Osteoblast (primary cell): ENCODE data around the gene TMCC1. TPM values are rescaled to one million over a fixed set of nuclear protein-coding genes. Genes with fewer than 3 reads are reported as not detected.

Source experiments
- DNase-seq: peaks from one replicate; pipeline ENCODE4 v3.0.0; 2011; ENCODE audit warnings: low spot score, mixed read lengths; ENCODE audit not compliant: insufficient read length; ENCODE audit errors: missing footprints
- H2AFZ ChIP-seq: 2 replicates; pipeline ENCODE4 v1.6.0; 2011; ENCODE audit warnings: mild to moderate bottlenecking, low read length
- H3K27ac ChIP-seq: 2 replicates; pipeline ENCODE4 v1.5.1; 2011; ENCODE audit warnings: mild to moderate bottlenecking, low read depth, low read length, moderate library complexity
- H3K27me3 ChIP-seq: 2 replicates; pipeline ENCODE4 v1.6.0; 2012; ENCODE audit warnings: mild to moderate bottlenecking, control low read depth, inconsistent platforms, low read length, moderate library complexity; ENCODE audit not compliant: insufficient read depth
- H3K36me3 ChIP-seq: 2 replicates; pipeline ENCODE4 v1.5.1; 2011; ENCODE audit warnings: mild to moderate bottlenecking, low read length, control low read depth, moderate library complexity; ENCODE audit not compliant: insufficient read depth
- H3K4me1 ChIP-seq: 2 replicates; pipeline ENCODE4 v1.5.1; 2011; ENCODE audit warnings: mild to moderate bottlenecking, low read length, control low read depth, moderate library complexity; ENCODE audit not compliant: insufficient read depth
- H3K4me2 ChIP-seq: 2 replicates; pipeline ENCODE4 v1.6.0; 2011; ENCODE audit warnings: mild to moderate bottlenecking, low read length; ENCODE audit not compliant: insufficient read depth
- H3K4me3 ChIP-seq: fragments of 200-600 bp; sonication (generic); 3 replicates; pipeline ENCODE4 v1.5.1; 2012; ENCODE audit warnings: mild to moderate bottlenecking, low read length, inconsistent platforms; ENCODE audit not compliant: insufficient read depth
- H3K79me2 ChIP-seq: 2 replicates; pipeline ENCODE4 v1.6.0; 2012; ENCODE audit warnings: mild to moderate bottlenecking, low read length, control low read depth, inconsistent platforms; ENCODE audit not compliant: insufficient read depth
- H3K9me3 ChIP-seq: 2 replicates; pipeline ENCODE4 v1.5.1; 2011; ENCODE audit warnings: low read depth, low read length, control low read depth
- H4K20me1 ChIP-seq: 2 replicates; pipeline ENCODE4 v1.6.0; 2012; ENCODE audit warnings: mild to moderate bottlenecking, low read length, control low read depth; ENCODE audit not compliant: insufficient read depth
- CTCF ChIP-seq: IDR thresholded peaks from 2 replicates; pipeline ENCODE4 v1.5.1; 2011; ENCODE audit warnings: mild to moderate bottlenecking, low read depth, low read length, moderate library complexity; ENCODE audit errors: extremely low read depth
- total RNA-seq: library from RNA; depleted of rRNA; stranded (reverse); fragments of >200 nt; gene quantifications from 2 replicates; pipeline ENCODE4 v1.2.3, GENCODE V29; 2012

Gene TMCC1
- total RNA-seq, 1 donor: 17.4 TPM

- no peaks in the 10 kb centered on the region for H3K27me3 ChIP-seq
- H2AFZ ChIP-seq: peak overlapping the region; percentile 89
- H3K4me2 ChIP-seq: peak overlapping the region; percentile 73
- no peaks in the 10 kb centered on the region for H4K20me1 ChIP-seq
- no peak for DNase-seq
- peak overlapping the region; percentile 71 for H3K4me3 ChIP-seq
- no peaks in the 10 kb centered on the region for H3K36me3 ChIP-seq
- no peaks in the 10 kb centered on the region for H3K79me2 ChIP-seq
- no peaks in the 10 kb centered on the region for H3K9me3 ChIP-seq
- TF ChIP-seq CTCF: no peak
- H3K27ac ChIP-seq: peak overlapping the region; percentile 93
- H3K4me1 ChIP-seq: peaks cover 34% of the 10 kb centered on the region
Observed at GRCh38 chr3:129628169-129628522, 265.4 kb downstream of the TMCC1 start.

GRCh38 chr3:129627350-129628168, 266.0 kb downstream of the TMCC1 start:
- Histone ChIP-seq H2AFZ (peak overlapping the region; percentile 89), H3K27ac (peak overlapping the region; percentile 93), H3K9me3 (no peaks in the 10 kb centered on the region), H3K79me2 (no peaks in the 10 kb centered on the region), H3K4me3 (peak overlapping the region; percentile 71), H3K36me3 (no peaks in the 10 kb centered on the region), H3K27me3 (no peaks in the 10 kb centered on the region), H3K4me1 (peaks cover 34% of the 10 kb centered on the region), H3K4me2 (peak overlapping the region; percentile 73), H4K20me1 (no peaks in the 10 kb centered on the region)
- TF ChIP-seq CTCF: peak; percentile 89
- DNase-seq: peak; percentile 96

GRCh38 chr3:129626744-129627349, 266.7 kb downstream of the TMCC1 start:
- TF ChIP-seq CTCF: no peak

More at GRCh38 chr3:129626744-129627349, 266.7 kb downstream of the TMCC1 start:
- H4K20me1 ChIP-seq: no peaks in the 10 kb centered on the region
- peak overlapping the region; percentile 73 for H3K4me2 ChIP-seq
- no peaks in the 10 kb centered on the region for H3K79me2 ChIP-seq
- H3K27ac ChIP-seq: peak overlapping the region; percentile 93
- H3K4me1 ChIP-seq: peaks cover 34% of the 10 kb centered on the region
- H3K4me3 ChIP-seq: peak overlapping the region; percentile 71
- H3K36me3 ChIP-seq: no peaks in the 10 kb centered on the region
- H2AFZ ChIP-seq: peak overlapping the region; percentile 89
- peak; percentile 99 for DNase-seq
- no peaks in the 10 kb centered on the region for H3K9me3 ChIP-seq
- H3K27me3 ChIP-seq: no peaks in the 10 kb centered on the region
